PFSK-1 (cell line): ENCODE measurements around the gene CISTR.
A peak's percentile ranks its signal among the peaks of the same experiment; 100 is the strongest.

Experiments used
- FOXP2 ChIP-seq: optimal IDR thresholded peaks from 2 replicates; pipeline ENCODE3; 2011; ENCODE audit warnings: borderline replicate concordance, control low read depth, inconsistent platforms; ENCODE audit not compliant: insufficient read depth; ENCODE audit errors: extremely low read length, extremely low read depth
- POLR2AphosphoS5 ChIP-seq: IDR thresholded peaks from 2 replicates; pipeline ENCODE4 v1.6.1; 2012; ENCODE audit warnings: low read depth, mild to moderate bottlenecking, control low read depth, low read length, moderate library complexity
- SIN3A ChIP-seq: IDR thresholded peaks from 2 replicates; pipeline ENCODE4 v1.6.1; 2012; ENCODE audit warnings: mild to moderate bottlenecking, low read length, moderate library complexity, borderline replicate concordance; ENCODE audit not compliant: insufficient read depth
- TAF1 ChIP-seq: IDR thresholded peaks from 2 replicates; pipeline ENCODE4 v1.6.1; 2012; ENCODE audit warnings: low read length, control low read depth, borderline replicate concordance; ENCODE audit not compliant: insufficient read depth
- TF ChIP-seq, protein P1 (sequence below), 2 experiments: IDR thresholded peaks; 2 replicates each; pipeline versions ENCODE4 v1.6.1 to v1.8.0; 2011 to 2012; ENCODE audit warnings: low read depth in 2 of 2, low read length in 2 of 2, control low read depth in 1 of 2, inconsistent platforms in 1 of 2, mild to moderate bottlenecking in 1 of 2, moderate library complexity in 1 of 2; ENCODE audit not compliant: insufficient read depth in 1 of 2

CISTR gene

DNA sequence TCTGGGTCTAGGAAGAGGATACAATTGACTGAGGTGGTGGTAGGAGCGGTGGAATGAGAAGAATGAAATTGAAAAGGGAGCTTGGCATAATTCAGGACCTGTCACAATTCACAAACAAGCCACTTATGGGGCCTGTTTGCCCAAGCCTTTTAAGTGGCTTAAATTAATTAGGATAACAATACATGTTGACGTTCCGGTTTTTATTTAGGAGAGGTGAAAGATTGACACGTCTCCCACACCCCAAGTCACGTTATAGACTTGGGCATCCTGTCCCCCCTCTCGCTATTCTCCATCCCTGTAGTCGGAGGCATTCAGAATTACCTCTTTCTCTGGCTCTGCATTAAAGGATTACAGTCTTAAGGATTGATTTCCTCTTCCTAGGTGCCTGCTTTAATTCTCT is 23.6 kb downstream of the CISTR start:
- TF ChIP-seq, protein P1, sequence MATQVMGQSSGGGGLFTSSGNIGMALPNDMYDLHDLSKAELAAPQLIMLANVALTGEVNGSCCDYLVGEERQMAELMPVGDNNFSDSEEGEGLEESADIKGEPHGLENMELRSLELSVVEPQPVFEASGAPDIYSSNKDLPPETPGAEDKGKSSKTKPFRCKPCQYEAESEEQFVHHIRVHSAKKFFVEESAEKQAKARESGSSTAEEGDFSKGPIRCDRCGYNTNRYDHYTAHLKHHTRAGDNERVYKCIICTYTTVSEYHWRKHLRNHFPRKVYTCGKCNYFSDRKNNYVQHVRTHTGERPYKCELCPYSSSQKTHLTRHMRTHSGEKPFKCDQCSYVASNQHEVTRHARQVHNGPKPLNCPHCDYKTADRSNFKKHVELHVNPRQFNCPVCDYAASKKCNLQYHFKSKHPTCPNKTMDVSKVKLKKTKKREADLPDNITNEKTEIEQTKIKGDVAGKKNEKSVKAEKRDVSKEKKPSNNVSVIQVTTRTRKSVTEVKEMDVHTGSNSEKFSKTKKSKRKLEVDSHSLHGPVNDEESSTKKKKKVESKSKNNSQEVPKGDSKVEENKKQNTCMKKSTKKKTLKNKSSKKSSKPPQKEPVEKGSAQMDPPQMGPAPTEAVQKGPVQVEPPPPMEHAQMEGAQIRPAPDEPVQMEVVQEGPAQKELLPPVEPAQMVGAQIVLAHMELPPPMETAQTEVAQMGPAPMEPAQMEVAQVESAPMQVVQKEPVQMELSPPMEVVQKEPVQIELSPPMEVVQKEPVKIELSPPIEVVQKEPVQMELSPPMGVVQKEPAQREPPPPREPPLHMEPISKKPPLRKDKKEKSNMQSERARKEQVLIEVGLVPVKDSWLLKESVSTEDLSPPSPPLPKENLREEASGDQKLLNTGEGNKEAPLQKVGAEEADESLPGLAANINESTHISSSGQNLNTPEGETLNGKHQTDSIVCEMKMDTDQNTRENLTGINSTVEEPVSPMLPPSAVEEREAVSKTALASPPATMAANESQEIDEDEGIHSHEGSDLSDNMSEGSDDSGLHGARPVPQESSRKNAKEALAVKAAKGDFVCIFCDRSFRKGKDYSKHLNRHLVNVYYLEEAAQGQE (IDR thresholded peaks at IDR 0.05; ENCODE audit: insufficient read depth in 1 of 2, low read depth in 2 of 2, low read length in 2 of 2) = no peak
- TF ChIP-seq FOXP2 (no peak), POLR2AphosphoS5 (no peak), SIN3A (no peak), TAF1 (no peak)

DNA sequence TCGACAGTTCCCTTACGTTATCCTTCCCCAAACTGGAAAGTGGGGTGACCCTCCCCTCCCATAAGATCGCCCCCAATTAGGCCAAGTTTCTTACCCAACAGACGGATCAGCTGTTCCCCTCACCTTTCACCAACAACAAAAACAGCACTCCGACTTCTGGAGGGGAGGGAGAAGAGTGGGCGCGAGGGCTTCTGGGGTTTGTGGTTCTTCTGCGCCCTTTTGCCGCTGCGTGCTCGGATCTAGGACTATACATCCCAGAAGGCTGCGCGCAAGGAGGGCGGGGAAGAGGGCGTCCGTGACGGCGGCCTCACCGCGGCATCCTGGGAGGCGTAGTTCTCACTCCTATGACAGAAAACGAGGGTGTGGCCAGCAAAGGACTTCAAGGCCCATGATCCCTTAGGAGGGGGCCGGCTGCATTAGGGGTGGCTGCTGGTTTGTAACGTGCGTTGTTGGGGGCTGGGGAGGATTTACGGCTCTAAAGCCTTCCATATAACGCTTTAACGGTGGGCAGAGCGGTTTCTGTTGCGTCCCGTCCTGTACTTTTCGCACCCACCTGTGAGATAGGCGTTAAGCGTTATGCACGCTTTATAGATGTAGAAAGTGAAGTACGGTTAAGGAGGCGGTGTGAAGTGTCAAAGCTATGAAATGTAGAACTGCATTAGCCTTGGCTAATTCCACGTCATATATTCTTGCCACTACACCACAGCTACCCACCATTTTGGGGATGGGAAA is 24.3 kb downstream of the CISTR start, which contains the start of gene CALCOCO1:
TSS of gene CALCOCO1 (minus strand) at position 143 of the 732 bp plus-strand sequence. CDS start 2,210 bp downstream, outside the sequence.
- TF ChIP-seq FOXP2 (peak; percentile 35), SIN3A (peak; percentile 94; the same call in 1 of the 2 replicates), POLR2AphosphoS5 (peak; percentile 61; the same call in 1 of the 2 replicates), TAF1 (no peak)
- TF ChIP-seq, protein P1 (IDR thresholded peaks at IDR 0.05; ENCODE audit: insufficient read depth in 1 of 2, low read depth in 2 of 2, low read length in 2 of 2) = no peak

DNA sequence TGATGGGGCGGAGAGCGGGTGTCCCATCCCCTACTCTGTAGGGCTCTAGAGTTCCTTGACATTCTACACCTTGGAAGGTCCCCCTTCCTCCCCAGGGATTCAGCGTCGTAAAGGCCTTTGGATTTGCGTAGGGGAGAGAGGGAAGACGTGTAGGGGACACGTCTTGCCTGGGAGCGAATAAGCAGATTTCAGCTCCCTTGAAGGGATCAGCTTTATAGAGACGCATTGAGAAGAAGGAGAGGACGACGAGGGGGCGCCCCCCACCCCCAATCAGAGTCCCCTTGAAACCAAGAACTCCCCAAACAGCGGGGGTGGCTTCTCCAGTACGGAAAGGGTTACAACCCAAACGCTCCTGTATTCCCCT is 24.9 kb downstream of the CISTR start:
- TF ChIP-seq SIN3A (no peak), POLR2AphosphoS5 (no peak), TAF1 (no peak), FOXP2 (no peak)
- TF ChIP-seq, protein P1 (IDR thresholded peaks at IDR 0.05; ENCODE audit: insufficient read depth in 1 of 2, low read depth in 2 of 2, low read length in 2 of 2) = no peak

DNA sequence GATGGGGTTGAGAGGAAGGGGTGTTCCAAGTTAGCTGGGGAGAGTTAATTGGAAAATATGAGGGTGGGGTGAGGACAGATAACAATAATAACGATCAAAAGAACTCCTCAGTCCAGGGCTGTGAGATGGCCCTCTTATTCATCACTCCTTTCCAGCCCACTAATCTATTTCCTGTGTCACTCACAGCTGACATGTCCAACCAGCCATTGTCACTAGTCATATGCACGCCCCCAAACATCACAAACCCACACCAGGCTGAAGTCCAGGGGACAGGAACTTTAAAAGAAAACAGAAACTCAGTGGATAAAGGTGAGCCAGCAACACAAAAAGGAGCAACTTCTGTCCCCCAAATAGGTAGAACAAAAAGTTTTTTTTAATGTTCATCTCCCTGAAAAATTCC is 25.4 kb downstream of the CISTR start:
- no peak for TF ChIP-seq FOXP2
- no peak for TF ChIP-seq POLR2AphosphoS5
- TF ChIP-seq TAF1 = no peak
- no peak for TF ChIP-seq SIN3A
- TF ChIP-seq, protein P1 (IDR thresholded peaks at IDR 0.05; ENCODE audit: insufficient read depth in 1 of 2, low read depth in 2 of 2, low read length in 2 of 2) = no peak
